Spleen (tissue), 7 donors: ENCODE results near the gene ERCC2.

Source experiments
- CTCF ChIP-seq, 11 experiments: fragments of 200-600 bp in 7 of 11; fragments of 450-650 bp in 4 of 11; sonication (generic) in 4 of 11; IDR thresholded peaks in 8 of 11; conservative IDR thresholded peaks in 3 of 11; 1 replicate in 7 of 11; 2 replicates in 4 of 11; pipeline versions ENCODE4 v1.4.0 to v1.8.0; 2016 to 2021; ENCODE audit warnings: antibody characterized with exemption in 11 of 11, inconsistent platforms in 4 of 11, mild to moderate bottlenecking in 1 of 11
- POLR2A ChIP-seq, 3 donors: fragments of 450-650 bp; IDR thresholded peaks; one replicate each; pipeline ENCODE4 v1.5.1; 2017; ENCODE audit warnings: antibody characterized with exemption in 3 of 3, mild to moderate bottlenecking in 1 of 3
- POLR2AphosphoS5 ChIP-seq, 3 donors: sonication (generic); formaldehyde crosslinking; IDR thresholded peaks; one replicate each; pipeline ENCODE4 v1.5.1; 2017; ENCODE audit warnings: antibody characterized with exemption in 3 of 3
- donor health status: DM: no; HTN: no; CAD: no; lungs with moderate emphysema.
- donor health status: DM: no; HTN: no; CAD: no.
- donor health status: DM: no; HTN: no; CAD: no.

- TF ChIP-seq CTCF (IDR thresholded peaks at IDR 0.05 in 8 of 11, conservative IDR thresholded peaks at IDR 0.05 in 3 of 11) (no peak), POLR2A (IDR thresholded peaks at IDR 0.05) (no peak), POLR2AphosphoS5 (IDR thresholded peaks at IDR 0.05) (no peak)
Measured at GRCh38 chr19:45340899-45341453, 29.4 kb downstream of the ERCC2 start.
